ENCODE data around the gene SAP130. TPM values are rescaled to one million over a fixed set of nuclear protein-coding genes. Genes with fewer than 3 reads are reported as not detected.
A peak's percentile ranks its signal among the peaks of the same experiment; 100 is the strongest.

The SAP130 gene
- total RNA-seq, 1 donor from 2014 or later, result 38.5 TPM

DNA sequence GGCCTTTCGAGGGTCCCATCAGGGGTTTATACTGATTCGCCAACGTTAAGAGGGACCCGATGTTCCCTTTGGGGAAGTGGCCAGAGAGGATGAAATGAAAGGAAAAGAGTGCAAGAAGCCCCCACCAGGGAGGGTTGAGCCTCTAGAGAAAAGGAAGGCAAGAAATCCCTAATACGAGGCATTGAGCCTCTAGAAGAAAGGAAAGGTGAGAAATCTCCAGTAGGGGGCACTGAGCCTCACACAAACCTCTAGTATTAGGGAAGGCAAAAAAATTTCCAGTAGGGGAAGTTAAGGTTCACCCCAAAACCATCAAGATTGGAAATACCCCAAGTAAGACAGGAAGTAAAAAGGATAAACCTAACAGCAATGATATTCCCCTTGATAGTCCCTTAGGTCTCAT, 9.8 kb upstream of the SAP130 start:
- Mint-ChIP-seq H3K4me1 (peaks cover 8% of the 10 kb centered on the region), H3K4me3 (no peak overlapping the region), H3K27me3 (ENCODE audit: low read depth) (no peaks in the 10 kb centered on the region), H3K9me3 (peaks cover 58% of the 10 kb centered on the region), H3K27ac (no peak overlapping the region), H3K36me3 (peaks cover 10% of the 10 kb centered on the region)
- TF ChIP-seq, protein P1, sequence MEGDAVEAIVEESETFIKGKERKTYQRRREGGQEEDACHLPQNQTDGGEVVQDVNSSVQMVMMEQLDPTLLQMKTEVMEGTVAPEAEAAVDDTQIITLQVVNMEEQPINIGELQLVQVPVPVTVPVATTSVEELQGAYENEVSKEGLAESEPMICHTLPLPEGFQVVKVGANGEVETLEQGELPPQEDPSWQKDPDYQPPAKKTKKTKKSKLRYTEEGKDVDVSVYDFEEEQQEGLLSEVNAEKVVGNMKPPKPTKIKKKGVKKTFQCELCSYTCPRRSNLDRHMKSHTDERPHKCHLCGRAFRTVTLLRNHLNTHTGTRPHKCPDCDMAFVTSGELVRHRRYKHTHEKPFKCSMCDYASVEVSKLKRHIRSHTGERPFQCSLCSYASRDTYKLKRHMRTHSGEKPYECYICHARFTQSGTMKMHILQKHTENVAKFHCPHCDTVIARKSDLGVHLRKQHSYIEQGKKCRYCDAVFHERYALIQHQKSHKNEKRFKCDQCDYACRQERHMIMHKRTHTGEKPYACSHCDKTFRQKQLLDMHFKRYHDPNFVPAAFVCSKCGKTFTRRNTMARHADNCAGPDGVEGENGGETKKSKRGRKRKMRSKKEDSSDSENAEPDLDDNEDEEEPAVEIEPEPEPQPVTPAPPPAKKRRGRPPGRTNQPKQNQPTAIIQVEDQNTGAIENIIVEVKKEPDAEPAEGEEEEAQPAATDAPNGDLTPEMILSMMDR (IDR thresholded peaks at IDR 0.05; ENCODE audit: unreplicated experiment), result no peak
- no peak for DNase-seq (ENCODE audit: low spot score in 2 of 2, unreplicated experiment in 2 of 2)

- peaks cover 7% of the 10 kb centered on the region for H3K36me3 Mint-ChIP-seq
- H3K9me3 Mint-ChIP-seq, result peaks cover 60% of the 10 kb centered on the region
- TF ChIP-seq, protein P1 (IDR thresholded peaks at IDR 0.05; ENCODE audit: unreplicated experiment), result no peak
- no peak overlapping the region for H3K27ac Mint-ChIP-seq
- no peaks in the 10 kb centered on the region for H3K27me3 Mint-ChIP-seq (ENCODE audit: low read depth)
- H3K4me1 Mint-ChIP-seq, result peaks cover 8% of the 10 kb centered on the region
- no peak overlapping the region for H3K4me3 Mint-ChIP-seq
- DNase-seq (ENCODE audit: low spot score in 2 of 2, unreplicated experiment in 2 of 2), result no peak
Measured at GRCh38 chr2:128036748-128037607, 9.1 kb upstream of the SAP130 start.

DNA sequence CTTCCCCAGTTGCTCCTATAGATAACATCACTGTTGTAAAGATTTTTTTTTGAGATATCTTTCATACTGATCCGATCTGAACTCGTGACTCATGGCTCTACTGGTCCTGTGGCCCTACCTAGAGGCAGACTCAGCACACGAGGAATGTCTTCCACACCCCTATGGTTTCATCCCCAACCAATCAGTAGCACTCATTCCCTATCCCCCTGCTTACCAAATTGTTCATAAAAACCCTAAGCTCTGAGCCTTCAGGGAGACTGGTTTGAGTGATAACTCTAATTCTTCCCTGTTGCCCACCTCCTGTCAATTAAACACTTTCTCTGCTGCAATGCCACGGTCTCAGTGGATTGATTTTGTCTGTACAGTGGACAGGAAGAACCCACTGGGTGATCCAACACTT, 4.2 kb upstream of the SAP130 start:
- Mint-ChIP-seq H3K4me3 (no peak overlapping the region), H3K27ac (no peak overlapping the region), H3K27me3 (ENCODE audit: low read depth) (no peaks in the 10 kb centered on the region), H3K4me1 (peaks cover 6% of the 10 kb centered on the region), H3K9me3 (peaks cover 30% of the 10 kb centered on the region), H3K36me3 (peaks cover 7% of the 10 kb centered on the region)
- TF ChIP-seq, protein P1 (IDR thresholded peaks at IDR 0.05; ENCODE audit: unreplicated experiment), result no peak
- no peak for DNase-seq (ENCODE audit: low spot score in 2 of 2, unreplicated experiment in 2 of 2)

GRCh38 chr2:128028668-128029054, 802 bp upstream of the SAP130 start:
- peaks cover 15% of the 10 kb centered on the region for H3K4me1 Mint-ChIP-seq
- peak overlapping the region; percentile 79 for H3K4me3 Mint-ChIP-seq
- peaks cover 4% of the 10 kb centered on the region for H3K36me3 Mint-ChIP-seq
- peak overlapping the region; percentile 76 for H3K27ac Mint-ChIP-seq
- no peak for DNase-seq (ENCODE audit: low spot score in 2 of 2, unreplicated experiment in 2 of 2)
- H3K9me3 Mint-ChIP-seq, result peaks cover 16% of the 10 kb centered on the region
- TF ChIP-seq, protein P1 (IDR thresholded peaks at IDR 0.05; ENCODE audit: unreplicated experiment), result no peak
- H3K27me3 Mint-ChIP-seq (ENCODE audit: low read depth), result no peaks in the 10 kb centered on the region

DNA sequence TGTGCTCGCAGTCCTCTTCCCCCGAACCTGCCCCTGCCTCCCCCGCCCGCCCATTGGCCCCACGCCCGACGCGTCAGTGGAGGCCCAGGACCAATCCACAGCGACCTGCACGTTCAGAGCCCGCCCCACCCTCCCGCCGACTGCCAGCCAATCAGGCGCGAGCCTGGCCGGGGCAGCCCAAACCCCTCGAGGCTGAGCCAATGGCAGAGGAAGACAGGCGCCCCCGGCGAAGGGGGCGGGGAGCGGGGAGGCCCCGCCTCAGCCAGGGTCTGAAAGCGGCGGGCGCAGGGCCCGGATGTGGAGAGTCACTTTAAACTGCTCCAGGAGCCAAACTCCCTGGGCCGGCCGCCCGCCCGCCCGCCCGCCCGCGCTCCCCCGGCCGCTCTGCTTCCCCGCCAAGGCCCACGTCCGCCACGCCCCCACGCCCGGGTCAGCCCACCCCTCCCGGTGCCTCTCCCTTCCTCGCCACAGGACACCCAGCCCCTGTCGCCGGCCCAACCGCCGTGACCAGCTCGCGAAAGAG, 520 bp downstream of the SAP130 start:
- peak overlapping the region; percentile 79 for H3K4me3 Mint-ChIP-seq
- peak overlapping the region; percentile 67 for H3K27ac Mint-ChIP-seq
- H3K4me1 Mint-ChIP-seq, result peaks cover 15% of the 10 kb centered on the region
- H3K27me3 Mint-ChIP-seq (ENCODE audit: low read depth), result no peaks in the 10 kb centered on the region
- peaks cover 9% of the 10 kb centered on the region for H3K9me3 Mint-ChIP-seq
- TF ChIP-seq, protein P1 (IDR thresholded peaks at IDR 0.05; ENCODE audit: unreplicated experiment), result no peak
- DNase-seq (ENCODE audit: low spot score in 2 of 2, unreplicated experiment in 2 of 2), result peak; percentile 97 to 98
- peaks cover 5% of the 10 kb centered on the region for H3K36me3 Mint-ChIP-seq
